Caco-2 (cell line): ENCODE data around the gene ZSCAN21. TPM values are rescaled to one million over a fixed set of nuclear protein-coding genes. Genes with fewer than 3 reads are reported as not detected.
A peak's percentile ranks its signal among the peaks of the same experiment; 100 is the strongest.

Experiments
- Bru-seq: library from RNA; stranded (reverse); fragments of 400-500 nt; gene quantifications from one replicate; lab custom pipeline; 2021; lab: Mats Ljungman, UMichigan
- BruChase-seq, 2 experiments: library from RNA; stranded (reverse); fragments of 400-500 nt; gene quantifications; one replicate each; lab custom pipeline; 2021; lab: Mats Ljungman, UMichigan
- BruUV-seq: library from RNA; stranded (reverse); fragments of 400-500 nt; replicated peaks from 2 replicates; lab custom pipeline; 2021; lab: Mats Ljungman, UMichigan
- CTCF ChIA-PET: fragments of 300-600 bp; sonication (Branson Sonifier 250); formaldehyde crosslinking; loops from one replicate; lab custom pipeline; 2022; ENCODE audit warnings: antibody characterized with exemption; lab: Charles Lee
- POLR2A ChIA-PET: fragments of 300-600 bp; sonication (Branson Sonifier 250); formaldehyde crosslinking; loops from one replicate; lab custom pipeline; 2022; ENCODE audit warnings: antibody characterized with exemption; lab: Charles Lee
- DNase-seq, 2 experiments: peaks; one replicate each; pipeline versions ENCODE4 v3.0.0 to v3.0.0-alpha.2; 2020 to 2022
- H3K27me3 ChIP-seq: replicated peaks from 2 replicates; pipeline ENCODE4 v1.6.0; 2011; ENCODE audit warnings: low read length; ENCODE audit not compliant: control insufficient read depth, insufficient read depth
- H3K36me3 ChIP-seq: 2 replicates; pipeline ENCODE4 v1.5.1; 2011; ENCODE audit warnings: low read length; ENCODE audit not compliant: control insufficient read depth, insufficient read depth
- H3K4me1 ChIP-seq: fragments of 250-450 bp; sonication (Bioruptor Pico); 2 replicates; pipeline ENCODE4 v1.5.1; 2020; ENCODE audit warnings: mild to moderate bottlenecking
- H3K4me3 ChIP-seq: 2 replicates; pipeline ENCODE4 v1.5.1; 2011; ENCODE audit warnings: low read depth, mild to moderate bottlenecking, control low read depth, low read length
- H3K9me3 ChIP-seq: fragments of 250-450 bp; sonication (Bioruptor Pico); 2 replicates; pipeline ENCODE4 v1.5.1; 2020; ENCODE audit warnings: mild to moderate bottlenecking, moderate library complexity
- H3K27ac Mint-ChIP-seq: one replicate; pipeline ENCODE4 v1.8.0; 2022; ENCODE audit warnings: mixed read lengths; ENCODE audit not compliant: unreplicated experiment
- H3K27me3 Mint-ChIP-seq: one replicate; pipeline ENCODE4 v1.8.0; 2022; ENCODE audit warnings: mixed read lengths; ENCODE audit not compliant: insufficient read depth, unreplicated experiment
- H3K36me3 Mint-ChIP-seq: one replicate; pipeline ENCODE4 v1.8.0; 2022; ENCODE audit warnings: mild to moderate bottlenecking, mixed read lengths; ENCODE audit not compliant: insufficient read depth, unreplicated experiment
- H3K4me1 Mint-ChIP-seq: one replicate; pipeline ENCODE4 v1.8.0; 2022; ENCODE audit warnings: low read depth, mixed read lengths; ENCODE audit not compliant: unreplicated experiment
- H3K4me3 Mint-ChIP-seq: one replicate; pipeline ENCODE4 v1.8.0; 2022; ENCODE audit warnings: mild to moderate bottlenecking, moderate library complexity, mixed read lengths; ENCODE audit not compliant: unreplicated experiment
- H3K9me3 Mint-ChIP-seq: one replicate; pipeline ENCODE4 v1.8.0; 2022; ENCODE audit warnings: mixed read lengths; ENCODE audit not compliant: unreplicated experiment
- intact Hi-C: fragments of 100-400 bp; cut with micrococcal nuclease; formaldehyde crosslinking; loops from one replicate; pipeline ENCODE4 v1.10.0; 2022; ENCODE audit not compliant: unreplicated experiment
- long read RNA-seq: library from polyadenylated mRNA; stranded (forward); transcript quantifications from one replicate; pipeline ENCODE4 v2.0.0, GENCODE V29; 2022
- total RNA-seq: library from RNA; stranded (reverse); gene quantifications from 2 replicates; pipeline ENCODE4 v1.2.3, GENCODE V29; 2022
- TF ChIP-seq, protein P1 (sequence below), 2 experiments: fragments of 200-600 bp in 1 of 2; IDR thresholded peaks; 1 replicate in 1 of 2; 2 replicates in 1 of 2; pipeline versions ENCODE4 v1.5.1 to v1.8.0; 2011 to 2022; ENCODE audit warnings: antibody characterized with exemption in 1 of 2, control low read depth in 1 of 2, inconsistent platforms in 1 of 2, low read depth in 1 of 2, low read length in 1 of 2, mild to moderate bottlenecking in 1 of 2, moderate library complexity in 1 of 2; ENCODE audit not compliant: insufficient read depth in 1 of 2, severe bottlenecking in 1 of 2, unreplicated experiment in 1 of 2

Gene ZSCAN21
- total RNA-seq (15.2 and 16.7 TPM in 2 replicates), Bru-seq, nascent RNA (percentile 69 among the genes with signal in this experiment), BruChase-seq, experiment 1, labeled RNA remaining after a 2-hour chase (percentile 68 among the genes with signal in this experiment), BruChase-seq, experiment 2, labeled RNA remaining after a 6-hour chase (percentile 64 among the genes with signal in this experiment)
- long read RNA-seq, transcript ZSCAN21-201 (4 exons, 2,005 nt), result major isoform, 13 of 30 reads
- long read RNA-seq, partial matches to known transcripts, result 0 of 30 reads
- long read RNA-seq, other reads (novel, unspliced or antisense), result 17 of 30 reads

- intact Hi-C loops, result loop anchor here (1.0 kb wide), 2 partner anchors 32 to 52 kb away; partner anchors contain the start of gene ZNF3
- CTCF ChIA-PET, result interaction anchor here (0.6 to 0.8 kb wide), 4 partner anchors 29 to 56 kb away, joined by 3 to 5 read pairs (median 3); no protein-coding TSS in a partner anchor
- H3K27ac Mint-ChIP-seq, result peak within 1 kb of the TSS; percentile 96
- TSS peak; percentile 82 for BruUV-seq
- peaks cover 5% of the 10 kb centered on the region for H3K4me1 ChIP-seq
- peak within 1 kb of the TSS; percentile 87 for H3K4me3 Mint-ChIP-seq
- peak within 1 kb of the TSS; percentile 78 for H3K4me3 ChIP-seq
- no peaks in the 10 kb centered on the region for H3K27me3 ChIP-seq
- H3K9me3 ChIP-seq, result no peaks in the 10 kb centered on the region
- peaks cover 8% of the 10 kb centered on the region for H3K4me1 Mint-ChIP-seq
- no peaks in the 10 kb centered on the region for H3K36me3 ChIP-seq
- DNase-seq, result peak; percentile 89 to 91
- H3K27me3 Mint-ChIP-seq, result no peaks in the 10 kb centered on the region
- POLR2A ChIA-PET, result interaction anchor here (0.5 to 1.2 kb wide), 7 partner anchors 33 to 125 kb away, joined by 3 to 13 read pairs (median 4); partner anchors contain the start of genes AP4M1 and MCM7
- TF ChIP-seq, protein P1, sequence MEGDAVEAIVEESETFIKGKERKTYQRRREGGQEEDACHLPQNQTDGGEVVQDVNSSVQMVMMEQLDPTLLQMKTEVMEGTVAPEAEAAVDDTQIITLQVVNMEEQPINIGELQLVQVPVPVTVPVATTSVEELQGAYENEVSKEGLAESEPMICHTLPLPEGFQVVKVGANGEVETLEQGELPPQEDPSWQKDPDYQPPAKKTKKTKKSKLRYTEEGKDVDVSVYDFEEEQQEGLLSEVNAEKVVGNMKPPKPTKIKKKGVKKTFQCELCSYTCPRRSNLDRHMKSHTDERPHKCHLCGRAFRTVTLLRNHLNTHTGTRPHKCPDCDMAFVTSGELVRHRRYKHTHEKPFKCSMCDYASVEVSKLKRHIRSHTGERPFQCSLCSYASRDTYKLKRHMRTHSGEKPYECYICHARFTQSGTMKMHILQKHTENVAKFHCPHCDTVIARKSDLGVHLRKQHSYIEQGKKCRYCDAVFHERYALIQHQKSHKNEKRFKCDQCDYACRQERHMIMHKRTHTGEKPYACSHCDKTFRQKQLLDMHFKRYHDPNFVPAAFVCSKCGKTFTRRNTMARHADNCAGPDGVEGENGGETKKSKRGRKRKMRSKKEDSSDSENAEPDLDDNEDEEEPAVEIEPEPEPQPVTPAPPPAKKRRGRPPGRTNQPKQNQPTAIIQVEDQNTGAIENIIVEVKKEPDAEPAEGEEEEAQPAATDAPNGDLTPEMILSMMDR (IDR thresholded peaks at IDR 0.05; ENCODE audit: insufficient read depth in 1 of 2, low read depth in 1 of 2, low read length in 1 of 2, severe bottlenecking in 1 of 2, unreplicated experiment in 1 of 2), result peak in 1 of 2 experiments; percentile 21
- peaks cover 28% of the 10 kb centered on the region for H3K36me3 Mint-ChIP-seq
- H3K9me3 Mint-ChIP-seq, result no peaks in the 10 kb centered on the region
Measured at GRCh38 chr7:100049441-100050291, at the start of gene ZSCAN21. Gene ZSCAN21 (plus strand): TSS chr7:100049774. CDS start chr7:100057007, 7,233 bp downstream.

- peak in 1 of 2 experiments; percentile 18 for DNase-seq
- Histone ChIP-seq H3K36me3 (no peaks in the 10 kb centered on the region), H3K27me3 (no peaks in the 10 kb centered on the region), H3K4me3 (no peak overlapping the region), H3K9me3 (no peaks in the 10 kb centered on the region), H3K4me1 (peaks cover 23% of the 10 kb centered on the region)
- CTCF ChIA-PET, result no interaction called here
- Mint-ChIP-seq H3K27me3 (no peaks in the 10 kb centered on the region), H3K9me3 (no peaks in the 10 kb centered on the region), H3K27ac (no peak overlapping the region), H3K4me1 (peaks cover 25% of the 10 kb centered on the region), H3K36me3 (peaks cover 5% of the 10 kb centered on the region), H3K4me3 (no peak overlapping the region)
- POLR2A ChIA-PET, result interaction anchor here (1.0 kb wide), 1 partner anchor 15 kb away, joined by 6 read pairs; the partner anchor contains the start of gene ZKSCAN1
- BruUV-seq, result no TSS peak
- TF ChIP-seq, protein P1 (IDR thresholded peaks at IDR 0.05; ENCODE audit: insufficient read depth in 1 of 2, low read depth in 1 of 2, low read length in 1 of 2, severe bottlenecking in 1 of 2, unreplicated experiment in 1 of 2), result no peak
- intact Hi-C loops, result no loop called here
Measured at GRCh38 chr7:100000239-100000638, 49.3 kb upstream of the ZSCAN21 start.
